DOHH2 (cell line): ENCODE results near the gene CARD14.

Experiments
- H3F3A ChIP-seq: fragments of 200-600 bp; sonication (generic), shearing (Covaris generic); 2 replicates; pipeline ENCODE4 v1.6.0; 2016; ENCODE audit warnings: antibody characterized with exemption, mild to moderate bottlenecking; ENCODE audit not compliant: control insufficient read depth, insufficient read depth
- H3K27ac ChIP-seq: fragments of 200-600 bp; sonication (generic); 2 replicates; pipeline ENCODE4 v1.5.1; 2014; ENCODE audit warnings: low read depth, mild to moderate bottlenecking, low read length, moderate library complexity
- H3K27me3 ChIP-seq: fragments of 200-600 bp; sonication (generic); 2 replicates; pipeline ENCODE4 v1.6.1; 2014; ENCODE audit warnings: mild to moderate bottlenecking, low read length, mixed read lengths; ENCODE audit not compliant: control insufficient read depth
- H3K36me3 ChIP-seq: fragments of 200-600 bp; sonication (generic); 2 replicates; pipeline ENCODE4 v1.6.1; 2014; ENCODE audit warnings: mild to moderate bottlenecking, low read length, moderate library complexity, mixed read lengths; ENCODE audit not compliant: control insufficient read depth
- H3K4me1 ChIP-seq: fragments of 200-600 bp; sonication (generic); 2 replicates; pipeline ENCODE4 v1.6.1; 2014; ENCODE audit warnings: mild to moderate bottlenecking, low read length, mixed read lengths; ENCODE audit not compliant: control insufficient read depth
- H3K4me2 ChIP-seq: fragments of 200-600 bp; sonication (generic); 2 replicates; pipeline ENCODE4 v1.6.0; 2014; ENCODE audit warnings: mild to moderate bottlenecking, low read length, moderate library complexity
- H3K4me3 ChIP-seq: fragments of 200-600 bp; sonication (generic); 2 replicates; pipeline ENCODE4 v1.5.1; 2014; ENCODE audit warnings: mild to moderate bottlenecking, low read length, mixed read lengths
- H3K79me2 ChIP-seq: fragments of 200-600 bp; sonication (generic); 2 replicates; pipeline ENCODE4 v1.6.1; 2014; ENCODE audit warnings: mild to moderate bottlenecking, low read length, mixed read lengths; ENCODE audit not compliant: control insufficient read depth
- H3K9me2 ChIP-seq: fragments of 200-600 bp; sonication (generic); replicated peaks from 2 replicates; pipeline ENCODE4 v1.6.1; 2014; ENCODE audit warnings: mild to moderate bottlenecking, low read length, mixed read lengths; ENCODE audit not compliant: control insufficient read depth
- H3K9me3 ChIP-seq: fragments of 200-600 bp; sonication (generic); 2 replicates; pipeline ENCODE4 v1.6.1; 2014; ENCODE audit warnings: antibody characterized with exemption, low read length, mixed read lengths; ENCODE audit not compliant: control insufficient read depth, insufficient read depth
- H4K20me1 ChIP-seq: fragments of 200-600 bp; sonication (generic); 2 replicates; pipeline ENCODE4 v1.6.0; 2014; ENCODE audit warnings: low read depth, mild to moderate bottlenecking, antibody characterized with exemption, low read length, moderate library complexity; ENCODE audit not compliant: control insufficient read depth, insufficient read depth
- EZH2phosphoT487 ChIP-seq: fragments of 200-600 bp; sonication (generic); IDR thresholded peaks from 2 replicates; pipeline ENCODE4 v1.6.1; 2017; ENCODE audit warnings: borderline replicate concordance, mild to moderate bottlenecking, antibody characterized with exemption, low read length, moderate library complexity, mixed read lengths
- TF ChIP-seq, protein P1 (sequence below): fragments of 200-600 bp; sonication (generic); IDR thresholded peaks from one replicate; pipeline ENCODE4 v1.5.1; 2014; ENCODE audit warnings: antibody characterized with exemption, mild to moderate bottlenecking, low read depth, low read length; ENCODE audit not compliant: poor library complexity, severe bottlenecking

The CARD14 gene

DNA sequence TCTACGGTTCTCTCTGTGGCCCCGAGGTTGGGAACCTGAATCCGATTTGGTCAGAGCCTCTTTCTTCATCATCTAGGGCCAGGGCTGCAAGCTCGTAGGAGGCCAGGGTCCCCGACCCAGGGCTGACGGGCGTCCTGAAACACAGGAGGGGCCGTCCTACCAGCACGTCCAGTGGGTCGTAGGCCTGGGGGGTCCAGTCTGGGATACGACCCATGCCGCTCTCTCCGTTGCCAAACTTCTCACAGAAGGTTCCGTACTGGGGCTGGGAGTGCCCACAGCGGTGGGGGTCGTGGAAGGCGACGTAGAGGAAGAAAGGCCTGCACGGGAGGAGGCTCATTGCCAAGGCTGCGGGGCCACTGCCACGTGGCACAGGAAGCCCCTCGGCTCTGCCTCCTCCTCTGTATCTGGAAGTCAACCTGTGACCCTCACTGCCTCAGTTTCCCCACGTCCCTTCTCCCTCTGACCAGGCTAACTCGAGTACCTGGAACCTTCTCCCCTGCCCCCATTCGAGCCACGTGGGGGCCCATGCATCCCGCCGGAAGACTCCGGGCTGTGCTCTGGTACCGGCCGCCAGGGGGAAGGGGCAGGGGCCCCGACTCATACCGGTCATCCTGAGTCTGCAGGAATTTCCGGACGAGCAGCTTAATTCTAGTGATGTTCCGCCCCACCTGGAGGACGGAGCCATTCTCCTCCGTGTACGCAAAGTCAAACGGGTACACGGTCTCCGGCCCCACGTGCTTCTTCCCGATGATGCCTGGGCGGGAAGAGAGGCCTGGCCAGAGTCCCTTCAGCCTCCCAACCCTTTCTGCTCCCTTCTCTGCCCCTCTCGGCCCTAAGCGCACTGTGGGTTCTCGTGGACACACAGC, 44.4 kb downstream of the CARD14 start:
- H3K4me3 ChIP-seq: no peak overlapping the region
- TF ChIP-seq EZH2phosphoT487: no peak
- TF ChIP-seq, protein P1, sequence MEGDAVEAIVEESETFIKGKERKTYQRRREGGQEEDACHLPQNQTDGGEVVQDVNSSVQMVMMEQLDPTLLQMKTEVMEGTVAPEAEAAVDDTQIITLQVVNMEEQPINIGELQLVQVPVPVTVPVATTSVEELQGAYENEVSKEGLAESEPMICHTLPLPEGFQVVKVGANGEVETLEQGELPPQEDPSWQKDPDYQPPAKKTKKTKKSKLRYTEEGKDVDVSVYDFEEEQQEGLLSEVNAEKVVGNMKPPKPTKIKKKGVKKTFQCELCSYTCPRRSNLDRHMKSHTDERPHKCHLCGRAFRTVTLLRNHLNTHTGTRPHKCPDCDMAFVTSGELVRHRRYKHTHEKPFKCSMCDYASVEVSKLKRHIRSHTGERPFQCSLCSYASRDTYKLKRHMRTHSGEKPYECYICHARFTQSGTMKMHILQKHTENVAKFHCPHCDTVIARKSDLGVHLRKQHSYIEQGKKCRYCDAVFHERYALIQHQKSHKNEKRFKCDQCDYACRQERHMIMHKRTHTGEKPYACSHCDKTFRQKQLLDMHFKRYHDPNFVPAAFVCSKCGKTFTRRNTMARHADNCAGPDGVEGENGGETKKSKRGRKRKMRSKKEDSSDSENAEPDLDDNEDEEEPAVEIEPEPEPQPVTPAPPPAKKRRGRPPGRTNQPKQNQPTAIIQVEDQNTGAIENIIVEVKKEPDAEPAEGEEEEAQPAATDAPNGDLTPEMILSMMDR: no peak
- H3K79me2 ChIP-seq: no peaks in the 10 kb centered on the region

DNA sequence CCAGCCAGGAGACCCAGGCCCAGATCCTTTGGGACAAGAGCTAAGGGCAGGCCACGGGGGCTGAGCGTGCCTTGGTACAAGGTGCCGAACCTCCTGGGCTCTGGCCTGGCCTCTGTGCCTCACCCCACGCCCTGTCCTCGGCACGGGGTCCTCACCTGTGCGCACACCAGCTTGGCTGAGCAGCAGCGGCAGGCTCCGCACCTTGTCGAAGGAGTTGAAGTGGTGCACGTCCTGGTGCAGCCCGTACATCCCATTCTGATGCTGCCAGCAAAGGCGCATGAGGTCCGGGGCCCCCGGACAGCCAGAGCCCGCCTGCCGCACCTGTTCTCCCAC, 45.0 kb downstream of the CARD14 start:
- H3K9me2 ChIP-seq: no peaks in the 10 kb centered on the region
- no peak overlapping the region for H3K27ac ChIP-seq
- H3K4me3 ChIP-seq: no peak overlapping the region
- H3K4me1 ChIP-seq: peaks cover 15% of the 10 kb centered on the region
- no peaks in the 10 kb centered on the region for H3K79me2 ChIP-seq
- no peaks in the 10 kb centered on the region for H3F3A ChIP-seq
- H3K9me3 ChIP-seq: no peaks in the 10 kb centered on the region
- H3K36me3 ChIP-seq: no peaks in the 10 kb centered on the region
- TF ChIP-seq EZH2phosphoT487: no peak
- TF ChIP-seq, protein P1: no peak
- H3K27me3 ChIP-seq: peaks cover 3% of the 10 kb centered on the region
- H3K4me2 ChIP-seq: no peak overlapping the region
- H4K20me1 ChIP-seq: 0 out of 2 replicates have a peak, but pooled peaks cover 1% of the 10 kb centered on the region

More for the DNA sequence above, 44.4 kb downstream of the CARD14 start:
- Histone ChIP-seq H3K27ac (no peak overlapping the region), H3K36me3 (no peaks in the 10 kb centered on the region), H3F3A (no peaks in the 10 kb centered on the region), H3K9me3 (no peaks in the 10 kb centered on the region), H3K4me1 (peaks cover 9% of the 10 kb centered on the region), H3K9me2 (no peaks in the 10 kb centered on the region), H3K4me2 (no peak overlapping the region), H4K20me1 (no peaks in the 10 kb centered on the region), H3K27me3 (0 out of 2 replicates have a peak, but pooled peaks cover 2% of the 10 kb centered on the region)

DNA sequence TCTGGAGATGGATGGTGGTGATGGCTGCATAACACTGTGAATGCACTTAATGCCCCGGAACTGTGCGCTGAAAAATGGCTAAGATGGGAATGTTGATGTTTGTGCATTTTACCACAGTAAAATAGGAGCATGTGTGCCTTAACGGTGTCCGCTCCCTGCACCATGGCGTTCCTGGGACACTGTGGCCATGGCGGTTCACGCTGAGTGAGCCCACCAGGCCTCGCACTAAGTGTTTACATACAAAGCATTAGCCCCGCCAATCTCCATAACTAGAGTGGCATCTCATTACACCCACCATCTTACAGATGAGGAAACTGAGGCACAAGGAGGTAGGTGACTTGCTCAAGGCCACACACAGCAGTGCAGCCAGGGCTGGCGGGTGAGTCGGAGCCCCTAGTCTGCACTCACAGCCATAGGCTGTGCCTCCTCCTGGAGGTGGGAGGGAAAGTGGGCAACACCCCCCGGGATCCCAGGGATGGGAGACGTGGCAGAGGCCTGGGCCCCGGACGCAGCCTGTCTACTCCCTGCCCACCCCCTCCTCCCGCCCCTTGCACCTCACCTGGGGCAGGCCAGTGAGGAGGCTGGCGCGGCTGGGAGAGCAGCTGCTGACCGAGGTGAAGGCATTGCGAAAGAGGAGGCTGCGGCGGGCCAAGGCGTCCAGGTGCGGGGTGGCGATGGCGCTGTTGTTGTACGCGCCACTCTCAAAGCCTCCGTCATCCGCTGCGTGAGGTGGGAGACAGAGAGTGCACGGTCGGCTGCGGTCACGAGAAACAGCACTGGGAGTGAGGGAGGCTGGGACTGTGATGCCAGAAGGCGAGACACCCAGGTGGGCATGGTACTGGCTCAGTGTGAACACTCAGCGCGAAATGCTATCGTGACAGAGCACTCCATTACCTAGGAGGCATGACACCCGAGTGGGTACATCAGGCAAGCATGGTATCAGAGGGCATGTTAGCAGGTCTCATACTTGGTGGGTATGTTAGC, 46.9 kb downstream of the CARD14 start:
- H3K9me2 ChIP-seq: no peaks in the 10 kb centered on the region
- H3K4me2 ChIP-seq: no peak overlapping the region
- H3F3A ChIP-seq: no peaks in the 10 kb centered on the region
- peaks cover 17% of the 10 kb centered on the region for H3K27me3 ChIP-seq
- no peaks in the 10 kb centered on the region for H3K36me3 ChIP-seq
- H3K4me1 ChIP-seq: peaks cover 19% of the 10 kb centered on the region
- 0 out of 2 replicates have a peak, but pooled peaks cover 2% of the 10 kb centered on the region for H4K20me1 ChIP-seq
- H3K27ac ChIP-seq: no peak overlapping the region
- H3K9me3 ChIP-seq: no peaks in the 10 kb centered on the region
- H3K4me3 ChIP-seq: no peak overlapping the region
- H3K79me2 ChIP-seq: no peaks in the 10 kb centered on the region
- TF ChIP-seq EZH2phosphoT487: no peak
- TF ChIP-seq, protein P1: no peak
